GM12872 (cell line): ENCODE measurements around the gene MICU2.

Experiments used
- CTCF ChIP-seq: IDR thresholded peaks from 3 replicates; pipeline ENCODE4 v1.5.1; 2011; ENCODE audit warnings: low read depth, mild to moderate bottlenecking, low read length, moderate library complexity; ENCODE audit not compliant: insufficient read depth

The MICU2 gene

GRCh38 chr13:21611385-21611784 lies 7.4 kb upstream of the MICU2 start:
- TF ChIP-seq CTCF = no peak

- no peak for TF ChIP-seq CTCF
Observed at GRCh38 chr13:21610687-21611086, 6.7 kb upstream of the MICU2 start.

- no peak for TF ChIP-seq CTCF
Observed at GRCh38 chr13:21608961-21609360, 5.0 kb upstream of the MICU2 start.

GRCh38 chr13:21606796-21607195 lies 2.8 kb upstream of the MICU2 start:
- TF ChIP-seq CTCF = no peak

GRCh38 chr13:21606251-21606650 lies 2.3 kb upstream of the MICU2 start:
- no peak for TF ChIP-seq CTCF

- no peak for TF ChIP-seq CTCF
Observed at GRCh38 chr13:21596722-21597121, 7.2 kb downstream of the MICU2 start.

- no peak for TF ChIP-seq CTCF
Observed at GRCh38 chr13:21595546-21595822, 8.5 kb downstream of the MICU2 start.
